Epithelial cell of proximal tubule (primary cell): ENCODE measurements around the gene DUT. TPM values are rescaled to one million over a fixed set of nuclear protein-coding genes. Genes with fewer than 3 reads are reported as not detected.

Experiments
- DNase-seq: peaks from one replicate; pipeline ENCODE4 v3.0.0-alpha.2; 2011; ENCODE audit warnings: low read depth
- H3K4me3 ChIP-seq: 2 replicates; pipeline ENCODE4 v1.5.1; 2011; ENCODE audit warnings: low read depth, mild to moderate bottlenecking, low read length
- CTCF ChIP-seq: conservative IDR thresholded peaks from 2 replicates; pipeline ENCODE4 v1.5.1; 2012; ENCODE audit warnings: low read depth, mild to moderate bottlenecking, low read length
- total RNA-seq: library from RNA; depleted of rRNA; stranded (reverse); fragments of >200 nt; gene quantifications from 2 replicates; pipeline ENCODE4 v1.2.3, GENCODE V29; 2015

The DUT gene
- total RNA-seq, 1 donor from 2014 or later = 158 TPM

- no peak for TF ChIP-seq CTCF
- no peak overlapping the region for H3K4me3 ChIP-seq
- DNase-seq = no peak
Observed at GRCh38 chr15:48309740-48310139, 21.5 kb upstream of the DUT start.

- H3K4me3 ChIP-seq = no peak overlapping the region
- DNase-seq = no peak
- TF ChIP-seq CTCF = no peak
Observed at GRCh38 chr15:48313216-48313615, 18.0 kb upstream of the DUT start.

GRCh38 chr15:48315041-48315440 is 16.2 kb upstream of the DUT start:
- DNase-seq = no peak
- H3K4me3 ChIP-seq = no peak overlapping the region
- no peak for TF ChIP-seq CTCF

GRCh38 chr15:48317221-48317620 is 14.0 kb upstream of the DUT start:
- no peak for TF ChIP-seq CTCF
- no peak for DNase-seq

GRCh38 chr15:48318131-48318530 is 13.1 kb upstream of the DUT start:
- no peak for DNase-seq
- TF ChIP-seq CTCF = no peak
- H3K4me3 ChIP-seq = no peak overlapping the region

More at GRCh38 chr15:48317221-48317620, 14.0 kb upstream of the DUT start:
- H3K4me3 ChIP-seq = no peak overlapping the region

GRCh38 chr15:48323294-48323693 is 7.9 kb upstream of the DUT start:
- DNase-seq = no peak
- no peak for TF ChIP-seq CTCF
- H3K4me3 ChIP-seq = no peak overlapping the region

GRCh38 chr15:48324949-48325348 is 6.3 kb upstream of the DUT start:
- H3K4me3 ChIP-seq = no peak overlapping the region
- TF ChIP-seq CTCF = no peak
- no peak for DNase-seq
